ENCODE results near the gene ERAP2. TPM values are rescaled to one million over a fixed set of nuclear protein-coding genes. Genes with fewer than 3 reads are reported as not detected.

Gene ERAP2
- total and polyA plus RNA-seq, 10 of the 15 experiments (the other 5 are each of a cell fraction or from before 2014, with no cell fraction given) = 4.0 to 28.7 (median 11.7) TPM

- FAIRE-seq (no peak), ATAC-seq (no peak), DNase-seq (ENCODE audit: low read depth, low spot score) (no peak)
- BruUV-seq (replicated peaks) = no TSS peak
- intact Hi-C loops (cut with micrococcal nuclease; ENCODE audit: unreplicated experiment) (no loop called here), in situ Hi-C loops (cut with MboI) (no loop called here)
- ChIA-PET SMC1A (ENCODE audit: uncharacterized antibody, unreplicated experiment) (interaction anchor here (0.8 to 7.2 kb wide), 21 partner anchors 5 to 300 kb away, joined by 3 to 49 read pairs (median 4); partner anchors contain the start of genes ERAP1 and LIX1), RAD21 (ENCODE audit: unreplicated experiment) (interaction anchor here (0.6 to 9.7 kb wide), 10 partner anchors 10 to 297 kb away, joined by 3 to 142 read pairs (median 5); partner anchors contain the start of genes ERAP1, ERAP2 and LIX1), CTCF (interaction anchor here (0.5 to 13.2 kb wide), 12 partner anchors 32 to 300 kb away, joined by 3 to 223 read pairs (median 4); partner anchors contain the start of genes ERAP1 and LIX1), POLR2A (interaction anchor here (1.1 to 1.6 kb wide), 2 partner anchors 9 to 56 kb away, joined by 3 to 4 read pairs; partner anchors contain the start of gene ERAP1)
- no peak overlapping the region for H3K4me2 ChIP-seq (ENCODE audit: control insufficient read depth, insufficient read depth)
- no peak for TF ChIP-seq HDAC6 (IDR thresholded peaks at IDR 0.05; ENCODE audit: unreplicated experiment)
- no peak for TF ChIP-seq TAF1 (IDR thresholded peaks at IDR 0.05; ENCODE audit: borderline replicate concordance, low read depth, low read length)
- TF ChIP-seq JUND (IDR thresholded peaks at IDR 0.05; ENCODE audit: low read depth, low read length) = no peak
- no peak for TF ChIP-seq MEF2B (IDR thresholded peaks at IDR 0.05; ENCODE audit: partially characterized antibody, poor library complexity, severe bottlenecking)
- no peak for TF ChIP-seq RCOR1 (conservative IDR thresholded peaks at IDR 0.05; ENCODE audit: low read depth, low read length)
- TF ChIP-seq EZH2 (IDR thresholded peaks at IDR 0.05; ENCODE audit: borderline replicate concordance, control insufficient read depth, low read depth, low read length) = no peak
- WGBS (ENCODE audit: insufficient coverage, insufficient replicate concordance, low lambda C conversion rate, missing lambda C conversion rate) = 52% methylated on average over 3 of the region's 3 CpGs
- H2AFZ ChIP-seq (ENCODE audit: control insufficient read depth, low read depth, low read length) = no peak overlapping the region; the same call in 1 of the 2 replicates
- H3K27me3 ChIP-seq (replicated peaks in 1 of 2; ENCODE audit: control insufficient read depth in 2 of 2, insufficient read depth in 2 of 2, low read length in 1 of 2) = no peaks in the 10 kb centered on the region
- no peaks in the 10 kb centered on the region for H3K4me1 ChIP-seq (ENCODE audit: control insufficient read depth, insufficient read depth, low read length)
- H3K36me3 ChIP-seq (ENCODE audit: control insufficient read depth in 2 of 2, insufficient read depth in 2 of 2, low read length in 1 of 2) = no peaks in the 10 kb centered on the region
- no peak overlapping the region for H3K4me3 ChIP-seq
- H3K27ac ChIP-seq (ENCODE audit: control insufficient read depth, insufficient read depth) = no peak overlapping the region
- no peak overlapping the region for H3K9ac ChIP-seq (ENCODE audit: control insufficient read depth, insufficient read depth, low read length)
- peaks cover 2% of the 10 kb centered on the region; the same call in 1 of the 2 replicates for H3K79me2 ChIP-seq (ENCODE audit: control insufficient read depth, insufficient read depth, low read length)
- no peaks in the 10 kb centered on the region for H3K9me3 ChIP-seq (replicated peaks; ENCODE audit: control insufficient read depth, insufficient read depth, low read length)
- no peaks in the 10 kb centered on the region for H4K20me1 ChIP-seq (ENCODE audit: control insufficient read depth, insufficient read depth)
Observed at GRCh38 chr5:96863949-96864584, 12.2 kb upstream of the ERAP2 start.

All from GM12878 (cell line).